SH-SY5Y (cell line): ENCODE measurements around the gene DPM2.
A peak's percentile ranks its signal among the peaks of the same experiment; 100 is the strongest.

Experiments
- GATA2 ChIP-seq: IDR thresholded peaks from 2 replicates; pipeline ENCODE4 v1.6.1; 2011; ENCODE audit warnings: mild to moderate bottlenecking, low read depth, low read length
- GATA3 ChIP-seq: IDR thresholded peaks from 2 replicates; pipeline ENCODE4 v1.6.1; 2011; ENCODE audit warnings: low read depth, mild to moderate bottlenecking, low read length, moderate library complexity

DPM2 gene

DNA sequence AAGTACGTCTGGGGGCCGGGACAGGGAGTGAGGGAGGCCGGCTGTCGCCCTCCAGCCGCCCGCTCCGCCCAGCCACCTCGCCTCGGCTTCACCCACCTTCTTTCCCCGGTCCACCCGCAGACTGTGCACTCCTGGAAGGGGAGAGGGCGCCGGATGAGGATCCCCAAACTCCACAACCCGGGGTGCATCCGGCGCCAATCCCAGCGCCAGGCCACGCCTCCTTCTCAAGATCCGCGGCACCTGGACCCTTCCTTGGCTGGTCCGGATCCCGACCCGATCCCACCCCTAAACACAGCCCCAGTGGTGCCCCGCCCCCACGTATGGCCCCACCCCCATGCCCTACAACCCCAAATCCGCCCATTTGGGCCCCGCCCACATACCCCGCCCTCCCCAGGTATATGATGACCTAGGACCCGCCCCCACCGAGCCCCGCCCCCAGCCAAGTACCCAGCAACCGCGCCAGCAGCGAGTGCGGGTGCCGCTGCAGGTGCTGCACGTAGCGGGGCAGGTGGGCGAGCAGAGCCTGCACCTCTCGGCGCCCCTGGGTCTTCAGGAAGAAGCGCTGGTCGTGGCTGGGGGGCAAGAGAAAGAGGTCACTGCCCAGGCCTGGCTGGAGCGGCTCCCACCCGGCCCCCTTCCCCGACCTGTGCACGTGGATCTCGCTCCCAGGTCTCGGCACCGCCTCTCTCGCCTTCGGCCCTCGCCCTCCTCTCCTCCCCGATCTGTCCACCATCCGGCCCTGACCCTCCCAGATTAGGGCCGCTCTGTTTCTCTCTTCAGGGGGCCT, 10.3 kb downstream of the DPM2 start:
- TF ChIP-seq GATA2: no peak
- no peak for TF ChIP-seq GATA3

DNA sequence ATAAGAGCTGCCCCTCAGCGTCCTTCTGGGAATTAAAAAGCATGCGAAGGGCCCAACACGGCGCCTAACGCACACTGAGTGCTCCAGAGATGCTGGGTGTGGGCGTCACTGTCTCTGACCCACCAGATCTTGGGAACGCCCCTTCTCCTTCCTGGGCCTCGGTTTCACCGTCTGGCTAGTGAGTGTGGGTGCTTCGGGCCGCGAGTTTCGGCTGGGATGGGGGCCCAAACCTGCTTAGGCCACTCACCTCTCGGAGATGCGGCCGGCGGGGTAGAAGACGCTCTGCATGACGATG, 10.8 kb downstream of the DPM2 start:
- TF ChIP-seq GATA2 (no peak), GATA3 (no peak)

DNA sequence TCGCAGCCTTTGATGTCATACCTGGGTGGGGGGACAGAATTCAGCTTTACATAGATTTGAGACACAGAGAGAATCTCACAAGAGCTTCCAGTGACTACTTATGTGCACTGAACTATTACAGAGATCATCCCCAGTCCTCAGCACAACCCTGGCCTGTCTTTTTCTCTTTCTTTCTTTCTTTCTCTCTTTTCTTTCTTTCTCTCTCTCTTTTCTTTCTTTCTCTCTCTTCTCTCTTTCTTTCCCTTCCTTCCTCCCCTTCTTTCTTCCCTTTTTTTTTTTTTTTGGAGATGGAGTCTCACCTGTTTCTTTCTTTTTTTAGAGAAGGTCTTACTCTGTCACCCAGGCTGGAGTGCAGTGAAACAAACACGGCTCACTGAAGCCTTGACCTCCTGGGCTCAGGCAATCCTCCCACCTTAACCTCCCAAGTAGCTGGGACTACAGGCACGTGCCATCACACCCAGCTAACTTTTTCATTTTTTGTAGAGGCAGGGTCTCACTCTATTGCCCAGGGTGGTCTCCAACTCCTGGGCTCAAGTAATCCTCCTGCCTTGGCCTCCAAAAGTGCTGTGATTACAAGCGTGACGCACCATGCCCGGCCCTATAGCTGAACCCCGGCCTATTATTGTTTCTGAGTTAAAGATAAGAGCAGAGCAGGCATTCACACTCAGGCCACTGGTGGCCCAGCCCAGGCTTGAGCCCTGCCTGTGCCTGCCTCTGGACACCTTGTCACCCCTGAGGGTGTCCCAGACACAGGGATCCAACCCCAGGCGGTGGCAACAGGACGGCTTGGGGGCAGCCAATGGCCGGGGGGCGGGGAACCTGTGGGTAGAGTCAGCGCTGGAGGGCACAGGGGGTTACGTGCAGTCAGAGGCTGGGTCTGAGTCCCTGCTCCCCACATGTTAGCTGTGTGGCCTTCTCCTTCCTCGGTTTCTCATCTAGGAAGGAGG, 11.4 kb downstream of the DPM2 start:
- TF ChIP-seq GATA2 (no peak), GATA3 (no peak)

DNA sequence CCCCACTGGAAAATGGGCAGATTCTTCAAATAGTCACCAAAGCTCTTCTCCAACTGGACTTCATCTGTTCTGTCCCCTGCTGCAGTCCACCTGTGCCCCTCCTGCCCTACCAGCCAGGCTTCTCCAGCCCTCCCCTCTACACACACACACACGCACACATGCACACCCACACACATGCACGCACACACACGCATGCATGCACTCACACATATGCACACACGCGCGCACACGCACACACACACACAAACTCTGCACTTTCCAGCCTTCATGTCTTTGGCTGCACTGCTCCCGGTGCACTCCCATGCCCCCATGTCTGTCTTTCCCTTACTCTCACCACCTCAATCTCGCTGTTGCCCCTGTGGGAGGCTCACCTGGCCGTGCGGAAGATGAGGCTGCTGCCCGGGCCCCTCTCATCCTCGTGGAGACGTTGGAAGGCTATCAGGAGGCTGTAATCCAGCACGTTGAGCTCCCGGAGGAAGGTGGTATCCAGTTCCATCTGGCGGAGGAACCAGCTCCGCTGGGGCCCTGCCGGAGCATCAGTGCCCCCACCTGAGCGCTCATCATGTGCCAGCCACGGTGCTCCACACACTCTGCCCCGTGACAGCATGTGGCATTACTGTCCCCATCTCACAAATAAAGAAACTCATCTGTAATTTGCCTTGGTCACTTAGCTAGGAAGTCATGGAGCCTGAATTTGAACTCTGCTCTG, 12.8 kb downstream of the DPM2 start:
- TF ChIP-seq GATA3 (no peak), GATA2 (no peak)

DNA sequence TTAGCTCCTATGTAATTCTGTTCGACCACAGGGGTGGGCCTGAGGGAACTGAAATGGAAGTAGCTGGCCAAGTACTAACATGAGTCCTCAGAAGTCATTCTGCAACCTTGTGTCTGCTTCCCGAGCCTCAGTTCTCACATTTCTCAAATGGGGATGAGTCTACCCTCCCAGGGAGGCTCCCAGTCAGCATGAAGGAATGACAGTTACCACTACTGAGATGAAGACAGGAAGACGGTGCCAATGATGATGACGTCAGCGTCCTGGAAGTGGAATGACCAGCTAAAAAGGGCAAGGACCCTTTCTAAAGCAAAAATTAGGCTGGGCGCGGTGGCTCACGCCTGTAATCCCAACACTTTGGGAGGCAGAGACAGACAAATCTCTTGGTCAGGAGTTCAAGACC, 13.9 kb downstream of the DPM2 start:
- TF ChIP-seq GATA2 (no peak), GATA3 (no peak)

DNA sequence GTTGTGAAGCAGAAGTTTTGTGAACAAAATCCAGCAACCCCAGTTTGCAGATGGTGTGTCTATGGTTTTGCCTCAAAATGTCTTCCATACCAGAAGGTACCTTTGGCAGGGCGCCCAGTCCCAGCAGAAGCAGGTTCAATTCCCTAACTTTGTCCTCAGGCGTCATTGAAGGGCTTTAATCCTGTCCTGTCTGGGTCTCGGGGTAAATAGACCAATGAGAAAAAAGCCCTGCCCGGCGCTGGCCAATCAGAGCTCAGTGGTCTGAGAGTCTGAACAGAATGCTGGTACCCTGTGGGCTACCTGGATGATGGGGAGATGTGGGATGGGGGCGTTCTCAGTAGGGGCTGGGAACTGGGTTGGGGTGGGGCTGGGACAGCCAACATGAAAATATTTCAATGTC, 14.6 kb downstream of the DPM2 start:
- no peak for TF ChIP-seq GATA3
- TF ChIP-seq GATA2: no peak

DNA sequence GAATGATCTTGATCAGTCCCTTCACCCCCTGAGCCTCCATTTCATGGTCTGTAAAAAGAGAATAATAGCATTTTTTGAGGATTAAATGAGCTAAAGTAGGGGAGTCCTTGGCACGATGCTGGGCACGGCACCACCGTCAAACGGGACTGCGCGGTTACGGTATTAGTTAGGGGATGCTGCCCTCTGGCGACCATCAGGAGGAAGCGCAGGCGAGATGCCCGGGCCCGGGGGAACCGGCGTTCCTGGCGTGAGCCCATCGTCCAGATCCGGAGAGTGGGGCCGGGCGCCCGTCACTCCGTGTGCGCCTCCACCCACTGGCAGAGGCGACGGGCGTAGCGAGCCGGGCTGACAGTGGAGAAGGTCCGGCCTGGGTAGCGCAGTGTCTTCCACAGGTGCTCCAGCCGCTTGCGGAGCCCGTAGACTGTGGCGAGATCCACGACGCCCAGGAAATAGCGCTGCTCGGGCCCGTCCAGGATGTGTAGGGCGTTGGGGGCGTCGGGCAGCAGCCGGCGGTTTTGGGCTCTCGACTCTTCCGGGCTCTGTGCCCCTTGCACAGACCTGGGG, 16.0 kb downstream of the DPM2 start:
- no peak for TF ChIP-seq GATA2
- TF ChIP-seq GATA3: no peak

DNA sequence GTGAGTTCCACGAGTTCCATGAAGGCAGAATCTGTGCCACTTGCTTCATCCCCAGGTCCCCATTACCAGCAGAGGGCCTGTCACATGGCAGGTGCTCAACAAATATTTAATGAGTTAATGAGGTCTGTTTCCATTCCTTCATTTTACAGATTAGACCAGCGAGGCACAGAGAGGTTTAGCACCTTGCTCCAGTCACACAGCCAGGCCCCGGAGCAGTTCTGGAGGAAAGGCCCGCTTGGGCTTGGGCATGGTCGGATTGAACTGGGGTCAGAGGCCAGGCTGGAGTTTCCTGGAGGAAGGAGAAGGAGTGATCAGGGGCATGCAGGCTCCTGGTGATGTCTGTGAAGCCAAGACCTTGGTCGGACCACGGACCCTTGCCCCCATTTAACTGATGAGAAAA, 16.9 kb downstream of the DPM2 start:
- TF ChIP-seq GATA2 (no peak), GATA3 (no peak)

DNA sequence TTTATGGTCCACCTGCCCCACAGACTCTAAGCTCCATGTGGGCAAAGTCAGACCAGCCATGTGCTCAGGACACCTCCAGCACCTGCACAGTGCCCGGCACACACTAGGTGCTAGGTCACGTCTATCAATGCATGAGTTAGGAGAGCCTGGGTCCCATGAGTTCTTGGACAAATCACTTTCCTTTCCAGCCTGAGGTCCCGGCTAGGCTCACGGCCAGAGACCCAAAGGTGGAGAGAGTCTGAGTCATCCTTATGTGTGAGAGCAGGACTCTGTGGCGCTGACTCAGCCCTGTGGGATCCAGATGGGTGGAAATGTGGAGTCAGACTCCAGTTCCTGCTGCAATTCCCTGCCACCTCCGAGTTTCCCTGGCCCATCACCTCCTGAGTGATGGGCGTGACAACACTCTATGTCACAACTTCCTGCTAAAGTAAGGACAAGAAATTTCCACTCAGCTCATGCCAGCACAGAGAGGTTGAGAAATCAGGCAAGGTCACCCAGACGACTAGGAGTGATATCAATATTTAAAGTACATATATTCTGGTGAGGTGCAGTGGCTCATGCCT, 18.3 kb downstream of the DPM2 start:
- TF ChIP-seq GATA2 (no peak), GATA3 (no peak)

DNA sequence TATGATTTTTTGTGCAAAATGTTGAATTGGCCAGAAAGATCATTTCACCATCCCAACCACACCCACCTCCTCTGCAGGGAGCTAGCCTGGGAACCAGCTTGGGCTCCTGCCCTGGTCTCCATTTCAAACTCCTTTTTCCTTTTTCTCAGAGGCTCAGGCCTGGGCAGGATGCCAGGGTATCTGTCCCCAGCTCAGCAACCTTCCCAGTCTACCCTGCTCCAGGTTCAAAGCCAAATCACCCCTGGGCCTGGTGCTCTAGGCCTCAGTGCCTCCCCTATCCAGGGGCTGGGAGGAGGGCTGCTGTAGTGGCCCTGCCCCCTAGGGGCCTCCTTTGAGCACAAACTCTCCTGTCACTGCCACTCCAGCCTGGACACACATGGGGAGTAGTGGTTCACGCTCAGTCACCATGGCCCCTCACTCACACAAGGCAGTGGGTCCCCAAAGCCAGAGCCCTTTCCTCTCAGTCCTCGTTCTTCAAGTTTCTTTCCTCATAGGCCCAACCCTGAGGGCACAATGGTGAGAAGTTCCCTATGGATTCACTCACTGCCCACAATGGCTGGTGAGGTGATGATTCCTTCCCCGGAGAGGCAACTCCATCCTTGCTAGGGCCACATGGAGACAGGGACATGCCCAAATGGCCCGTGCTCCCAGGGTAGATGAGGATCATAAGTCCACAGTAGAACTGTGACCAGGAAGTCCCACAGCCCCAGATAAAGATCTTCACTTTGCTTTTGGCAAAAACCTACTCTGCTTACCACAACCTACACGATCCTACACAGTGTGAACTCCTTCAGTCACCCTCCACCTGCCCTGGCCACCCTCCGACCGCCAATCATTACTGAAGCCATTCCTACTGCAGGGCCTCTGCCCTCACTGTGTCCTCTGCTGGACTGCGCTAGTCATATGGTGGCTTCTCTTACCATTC, 19.2 kb downstream of the DPM2 start:
- TF ChIP-seq GATA3 (no peak), GATA2 (peak; percentile 37; the same call in 1 of the 2 replicates)

DNA sequence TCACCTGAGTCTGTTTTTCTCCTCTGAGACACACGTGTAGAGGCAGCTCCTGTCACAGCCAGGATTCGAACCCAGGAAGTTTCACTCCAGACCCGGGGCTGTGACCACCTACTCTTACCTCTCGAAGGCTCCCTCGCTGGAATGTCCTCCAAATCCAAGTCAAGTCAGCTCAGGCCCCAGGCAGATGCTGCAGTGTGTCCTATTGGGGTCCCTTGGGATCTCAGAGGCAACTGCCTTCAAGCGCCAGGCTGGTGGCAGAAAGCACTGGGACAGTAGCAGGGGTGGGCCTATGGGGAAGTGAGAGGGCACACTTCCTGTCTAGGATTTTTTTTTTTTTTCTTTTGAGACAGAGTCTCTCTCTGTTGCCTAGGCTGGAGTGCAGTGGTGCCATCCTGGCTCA, 20.1 kb downstream of the DPM2 start:
- no peak for TF ChIP-seq GATA3
- no peak for TF ChIP-seq GATA2

DNA sequence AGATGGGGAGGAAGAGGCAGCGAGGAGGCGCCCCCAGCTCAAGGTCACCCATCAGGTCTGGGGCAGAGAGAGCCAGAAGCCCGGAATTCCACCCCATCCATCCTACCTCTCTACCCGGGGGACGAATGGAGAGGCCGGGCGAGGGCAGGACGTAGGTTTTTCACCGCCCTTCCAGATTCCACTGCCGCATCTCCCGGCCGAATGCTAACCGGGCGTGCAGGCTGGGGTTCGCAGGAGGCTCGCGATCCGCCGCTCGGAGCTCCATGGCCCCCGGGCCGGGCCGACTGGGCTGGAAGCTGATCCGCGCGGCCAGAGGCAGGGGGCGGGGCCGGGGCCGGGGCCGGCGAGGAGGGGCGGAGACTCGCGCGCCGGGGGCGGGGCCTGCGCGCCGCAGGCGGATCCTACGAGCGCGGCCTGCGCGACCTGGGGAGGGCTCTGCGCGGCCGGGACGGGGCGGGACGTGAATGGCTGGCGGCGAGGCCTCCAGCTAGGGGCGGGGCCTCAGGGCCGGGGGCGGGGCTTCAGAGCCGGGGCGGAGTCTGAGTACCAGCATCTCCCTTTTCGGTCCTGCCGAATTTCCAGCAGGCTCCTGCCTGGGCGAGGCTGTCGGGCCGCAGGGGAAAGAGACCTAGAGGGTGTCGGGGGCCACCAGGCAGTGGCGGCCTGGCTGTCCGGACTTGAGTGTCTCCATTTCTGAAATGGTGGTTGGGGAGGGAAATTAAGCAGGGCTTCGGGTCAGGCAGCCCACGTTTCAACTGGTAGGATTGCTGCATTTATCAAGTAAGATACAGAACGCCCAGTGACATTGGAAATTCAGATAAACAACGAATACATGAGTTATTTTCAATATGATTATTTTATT, 20.7 kb downstream of the DPM2 start, which contains the start of gene ST6GALNAC4:
Gene ST6GALNAC4, minus strand, starts transcription at position 322 of the 862 bp plus-strand sequence. CDS start 622 bp downstream, outside the sequence.
- TF ChIP-seq GATA3 (no peak), GATA2 (no peak)
